Fibroblast of peridontal ligament (primary cell): Measurements from ENCODE around the gene AGTR1.

Source experiments
- DNase-seq: peaks from one replicate; pipeline ENCODE4 v3.0.0-alpha.2; 2010; ENCODE audit errors: extremely low read depth

Gene AGTR1

DNA sequence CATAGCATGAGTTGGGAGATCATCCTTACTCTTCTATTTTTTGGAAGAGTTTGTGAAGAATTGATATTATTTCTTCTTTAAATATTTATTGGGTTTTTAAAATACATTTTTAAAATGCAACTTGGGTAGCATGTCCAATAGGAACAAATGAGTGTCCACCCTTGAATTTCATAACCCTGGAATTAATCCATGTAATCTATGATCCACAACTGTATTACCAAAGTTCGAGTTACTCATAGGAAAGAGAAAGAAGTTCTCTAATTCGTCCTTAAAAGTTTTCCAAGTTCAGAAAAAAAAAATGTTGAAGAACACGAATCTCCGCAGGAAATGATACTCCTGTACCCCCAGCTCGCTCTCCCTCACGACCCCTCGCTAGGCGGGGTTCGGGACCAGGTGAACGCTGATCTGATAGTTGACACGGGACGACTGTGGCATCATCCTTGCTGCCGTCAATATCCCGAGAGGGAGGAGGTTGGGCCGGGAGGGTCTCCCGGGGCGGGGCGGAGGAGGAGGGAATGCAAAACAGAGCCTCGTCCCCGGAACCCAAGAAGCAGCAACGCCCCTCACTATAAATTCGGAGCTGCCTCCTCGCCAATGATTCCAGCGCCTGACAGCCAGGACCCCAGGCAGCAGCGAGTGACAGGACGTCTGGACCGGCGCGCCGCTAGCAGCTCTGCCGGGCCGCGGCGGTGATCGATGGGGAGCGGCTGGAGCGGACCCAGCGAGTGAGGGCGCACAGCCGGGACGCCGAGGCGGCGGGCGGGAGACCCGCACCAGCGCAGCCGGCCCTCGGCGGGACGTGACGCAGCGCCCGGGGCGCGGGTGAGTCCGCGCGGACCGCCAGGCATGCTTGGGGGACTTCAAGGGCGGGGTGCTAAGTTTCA is at the start of gene AGTR1:
TSS of gene AGTR1 (plus strand) at position 598 of the 884 bp plus-strand sequence. CDS start 43,133 bp downstream, outside the sequence.
- peak; percentile 72 for DNase-seq

DNA sequence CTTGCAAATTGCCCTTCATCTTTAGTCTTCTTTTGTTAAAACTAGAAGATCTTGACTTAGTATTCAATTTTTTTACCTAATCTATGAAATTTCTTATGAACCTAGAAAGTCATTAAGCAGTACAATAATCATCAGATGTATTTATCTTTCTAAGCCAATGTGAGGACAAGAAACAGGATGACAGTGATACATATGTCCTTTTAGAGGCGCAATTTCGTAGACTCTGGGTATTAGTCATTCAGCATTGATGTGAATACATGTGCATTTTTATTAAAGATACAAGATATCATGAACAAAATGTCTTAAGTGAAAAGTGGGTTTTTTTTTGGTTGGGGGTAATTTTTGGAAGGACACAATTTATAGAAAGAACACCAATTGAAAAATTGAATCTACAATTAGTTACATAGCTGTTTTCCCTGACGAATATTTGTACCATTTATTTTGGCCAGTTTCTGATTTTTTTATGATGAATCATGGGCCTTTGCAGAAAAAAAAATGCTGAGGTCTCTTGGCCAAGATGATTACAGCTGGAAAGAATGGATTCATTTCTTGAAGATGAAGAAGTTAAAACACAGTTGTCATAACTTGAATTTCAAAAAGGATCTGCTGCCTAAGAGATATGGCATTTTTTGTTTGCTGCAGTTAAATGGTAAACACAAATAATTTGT is 48.9 kb upstream of the AGTR1 start:
- peak; percentile 87 for DNase-seq

DNA sequence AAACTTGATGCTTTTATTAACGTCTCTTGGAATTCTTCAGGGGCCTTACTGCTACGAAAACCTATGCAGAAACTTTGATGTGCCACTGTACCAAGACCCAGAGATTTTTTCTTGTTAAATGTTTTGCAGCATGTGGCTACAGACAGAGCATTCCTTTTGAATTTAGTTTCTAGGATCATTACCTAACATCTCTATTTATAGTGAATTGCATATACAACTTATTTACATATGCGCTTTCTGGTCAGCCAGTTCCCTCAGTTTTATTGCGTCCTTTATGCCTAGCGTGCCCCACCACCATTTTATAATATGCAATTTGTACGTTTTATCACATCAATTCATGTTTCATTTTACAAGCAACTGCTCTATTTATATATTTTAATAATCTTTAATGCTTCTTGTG is 46.2 kb upstream of the AGTR1 start:
- DNase-seq = peak; percentile 16

DNA sequence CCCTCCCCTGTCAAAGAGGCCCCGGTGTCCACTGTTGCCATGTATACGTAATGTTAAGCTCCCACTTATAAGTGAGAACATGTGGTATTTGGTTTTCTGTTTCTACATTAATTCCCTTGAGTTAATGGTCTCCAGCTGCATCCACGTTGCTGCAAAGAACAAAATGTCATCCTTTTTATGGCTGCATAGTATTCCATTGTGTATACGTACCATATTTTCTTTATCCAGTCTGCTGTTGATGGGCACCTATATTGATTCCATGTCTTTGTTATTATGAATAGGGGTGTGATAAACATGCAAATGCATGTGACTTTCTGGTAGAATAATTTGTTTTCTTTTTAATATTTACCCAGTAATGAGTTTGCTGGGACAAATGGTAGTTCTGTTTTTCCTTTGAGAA is 43.3 kb upstream of the AGTR1 start:
- DNase-seq = no peak

DNA sequence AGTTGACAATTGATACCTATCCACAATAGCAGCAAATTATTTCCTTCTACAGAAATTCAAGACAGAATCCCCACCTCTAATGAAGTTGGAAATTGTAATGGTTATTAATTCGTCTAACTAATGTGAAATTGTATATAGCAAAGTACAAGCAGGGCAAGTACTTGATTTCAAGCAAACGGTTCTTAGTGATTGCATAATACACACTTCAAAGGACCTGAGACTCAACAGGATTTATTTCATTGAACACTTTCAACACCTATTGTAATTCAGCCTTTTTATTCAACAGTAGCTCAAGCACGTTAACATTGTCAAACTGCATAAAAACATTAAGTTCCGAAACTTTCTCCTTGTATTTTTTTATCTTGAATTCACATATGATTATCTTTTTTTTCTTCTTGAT is 40.2 kb upstream of the AGTR1 start:
- DNase-seq = no peak

DNA sequence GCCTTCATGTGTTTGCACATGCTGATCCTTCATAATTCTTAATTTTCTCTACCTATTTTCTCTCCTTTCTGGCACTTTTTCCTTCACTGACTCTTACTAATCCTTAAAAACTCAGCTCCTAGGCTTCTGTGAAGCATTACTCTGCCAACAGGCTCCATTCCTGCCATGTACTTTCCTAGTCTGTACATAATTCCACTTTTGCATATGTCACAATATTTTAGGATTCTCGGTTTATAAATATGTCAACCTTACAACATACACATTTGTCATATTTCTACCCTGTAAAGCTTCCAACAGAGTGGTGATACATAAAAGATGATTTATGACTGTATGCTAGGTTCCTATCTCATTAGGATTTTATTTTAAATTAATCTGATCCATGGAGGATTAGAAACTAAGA is 38.2 kb upstream of the AGTR1 start:
- no peak for DNase-seq

DNA sequence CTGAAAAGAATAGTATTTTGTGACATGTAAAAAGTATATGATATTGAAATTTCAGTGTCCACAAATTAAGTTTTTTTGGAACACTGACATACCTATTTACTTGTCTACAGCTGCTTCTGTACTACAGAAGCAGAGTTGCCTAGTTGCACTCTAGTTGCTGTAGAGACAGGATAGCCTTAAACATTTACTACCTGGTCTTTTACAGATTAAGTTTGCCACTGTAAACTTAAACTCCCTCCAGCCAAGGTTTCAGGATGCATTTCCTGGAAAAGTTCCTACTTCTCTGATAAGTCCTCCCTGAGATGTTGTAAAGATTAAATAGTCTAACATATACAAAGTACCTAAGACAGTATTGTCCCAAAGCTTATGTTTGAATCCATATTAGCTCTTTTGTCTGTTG is 17.4 kb upstream of the AGTR1 start:
- DNase-seq = no peak

DNA sequence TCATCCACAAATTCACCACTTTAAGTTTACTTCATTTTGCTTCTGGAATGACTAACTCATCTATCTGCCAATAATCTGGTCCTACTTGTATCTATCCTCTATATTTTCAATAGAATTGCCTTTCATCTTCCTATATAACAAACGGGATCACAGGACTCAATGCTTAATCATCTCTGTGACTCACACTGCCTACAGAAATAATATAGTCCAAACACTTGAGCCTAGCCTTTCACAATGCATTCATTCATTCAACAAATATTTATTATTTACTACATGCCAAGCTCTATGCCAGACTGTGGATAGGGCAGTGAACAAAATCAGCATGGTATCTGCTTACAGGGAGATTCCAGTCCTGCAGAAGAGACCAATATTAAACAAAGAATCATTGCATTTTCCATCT is 16.6 kb upstream of the AGTR1 start:
- DNase-seq = peak; percentile 3

DNA sequence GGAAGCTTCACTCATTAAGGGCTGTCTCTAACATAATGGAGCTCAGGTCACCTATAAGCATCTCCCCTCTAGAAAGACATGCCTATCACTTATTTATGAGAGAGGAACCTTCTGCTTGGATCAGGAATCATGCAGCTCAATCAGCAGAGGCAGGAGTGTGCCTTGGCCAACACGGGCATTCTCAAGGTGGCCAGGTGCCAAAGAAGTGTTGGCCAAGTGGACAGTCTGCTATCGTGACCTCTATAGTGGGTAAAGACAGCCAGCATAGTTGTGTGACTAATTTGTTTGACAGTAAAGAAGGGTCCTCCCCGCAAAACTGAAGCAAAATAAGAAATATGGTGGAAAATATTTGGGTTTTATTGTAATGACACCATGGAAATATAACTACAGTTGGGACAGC is 14.7 kb upstream of the AGTR1 start:
- no peak for DNase-seq

DNA sequence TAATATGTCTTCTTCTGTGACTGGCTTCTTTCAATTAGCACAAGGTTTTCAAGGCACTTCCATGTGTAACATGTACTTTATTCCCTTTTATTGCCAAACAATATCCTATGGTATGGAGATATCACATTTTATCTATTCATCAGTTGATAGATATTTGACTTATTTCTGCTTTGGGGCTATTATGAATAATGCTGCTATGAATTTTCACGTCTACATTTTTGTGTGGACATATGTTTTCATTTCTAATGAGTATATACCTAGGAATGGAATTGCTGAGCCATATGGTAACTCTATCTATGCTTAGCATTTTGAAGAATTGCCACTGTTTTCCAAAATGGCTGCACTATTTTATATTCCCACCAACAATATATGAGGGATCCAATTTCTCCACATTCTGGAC is 3.6 kb upstream of the AGTR1 start:
- no peak for DNase-seq

DNA sequence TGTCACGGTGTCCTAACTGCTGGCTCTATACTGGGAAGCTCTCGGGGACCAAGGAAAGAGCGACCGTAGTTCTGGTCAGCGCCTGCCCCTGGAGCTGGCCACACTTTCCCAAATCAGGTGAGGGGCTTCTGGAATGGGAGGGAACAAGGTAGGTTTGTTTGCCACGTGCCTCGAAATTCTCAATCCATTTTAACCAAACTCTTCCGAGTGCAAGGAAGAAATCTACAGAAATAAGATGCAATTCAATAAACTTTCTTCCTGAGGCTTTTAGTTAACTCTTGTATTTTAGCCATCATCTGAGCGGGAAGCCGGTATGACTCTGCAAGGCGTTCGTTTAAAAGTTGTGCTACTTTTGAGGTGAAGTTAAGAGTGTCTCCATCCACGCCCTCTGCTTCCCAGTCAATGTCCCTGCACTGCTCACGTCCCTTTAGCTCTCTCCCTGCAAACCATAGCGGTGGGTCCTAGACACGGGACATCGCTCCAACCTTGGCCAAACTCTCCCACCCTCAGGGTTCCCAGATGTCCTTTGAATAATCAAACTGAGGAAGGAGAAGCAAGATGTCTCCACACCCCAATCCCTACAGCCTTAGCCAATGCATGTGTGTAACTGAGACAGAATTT is 597 bp downstream of the AGTR1 start:
- DNase-seq = peak; percentile 11

DNA sequence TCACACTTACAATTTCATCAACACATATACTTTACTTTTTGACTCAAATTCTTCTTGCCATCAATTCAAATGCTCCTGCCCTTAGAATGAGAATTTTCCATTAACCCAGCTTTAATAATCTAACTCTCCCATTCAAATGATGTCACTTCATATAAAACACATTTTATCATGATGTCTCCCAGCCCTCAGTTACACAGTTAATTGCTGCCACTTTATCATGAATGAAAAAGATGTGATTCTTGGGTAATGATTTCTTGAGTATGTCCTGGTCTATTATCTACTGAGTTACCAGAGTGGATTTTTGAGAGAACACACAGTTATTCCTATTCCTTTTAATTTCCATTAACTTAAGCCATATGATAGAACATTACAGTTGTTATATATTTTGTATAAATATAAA is 7.6 kb downstream of the AGTR1 start:
- DNase-seq = no peak

DNA sequence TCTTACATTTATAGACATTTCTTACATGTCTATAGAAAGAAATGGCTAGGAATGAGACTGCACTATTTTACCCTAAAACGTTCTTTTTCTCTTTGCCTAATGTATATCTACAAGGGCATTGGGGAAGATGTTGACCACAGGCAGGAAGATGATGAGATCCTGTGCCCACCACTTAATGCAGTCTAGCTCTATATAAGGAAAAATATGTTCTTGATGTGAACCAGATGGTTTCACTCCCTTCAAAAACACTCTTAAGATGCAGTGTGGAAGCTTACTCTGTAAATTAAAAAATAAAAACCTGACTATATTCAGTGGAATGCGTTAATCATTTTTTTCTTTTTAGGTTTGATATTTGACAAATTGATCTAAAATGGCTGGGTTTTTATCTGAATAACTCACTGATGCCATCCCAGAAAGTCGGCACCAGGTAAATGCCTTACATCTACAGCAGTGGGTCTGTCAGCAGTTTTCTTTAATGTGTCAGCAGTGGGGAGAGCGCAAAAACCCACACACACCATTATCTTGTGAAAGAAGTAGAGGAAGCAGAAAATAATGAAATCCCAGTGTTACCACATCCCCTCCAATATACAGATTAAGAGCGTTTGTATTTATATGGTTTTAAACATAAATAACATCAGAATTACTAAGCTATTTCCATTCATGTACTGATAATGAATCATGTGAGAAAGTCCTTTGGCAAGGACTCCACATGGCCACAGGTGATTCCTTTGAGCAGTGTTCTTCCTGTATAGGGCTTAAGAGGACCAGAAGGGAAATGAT is 10.1 kb downstream of the AGTR1 start:
- peak; percentile 55 for DNase-seq

DNA sequence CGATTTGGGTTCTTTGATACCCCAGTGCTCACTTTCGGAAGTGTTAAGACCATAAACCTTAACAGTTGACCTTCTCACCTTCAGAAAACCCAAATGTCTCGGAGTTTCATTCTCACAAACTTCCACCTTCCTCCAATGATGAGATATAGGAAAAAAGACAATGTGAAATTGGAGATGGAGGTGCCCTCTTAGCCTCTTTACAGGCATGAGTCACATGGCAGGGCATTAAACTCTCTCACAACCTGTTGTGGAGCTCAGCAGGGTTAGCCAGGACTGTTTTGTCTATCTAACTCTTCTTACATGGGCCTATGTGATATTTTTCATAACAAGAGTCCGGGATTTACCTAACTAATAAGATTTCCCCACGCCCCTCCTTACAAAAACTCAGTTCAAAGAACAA is 10.7 kb downstream of the AGTR1 start:
- no peak for DNase-seq

DNA sequence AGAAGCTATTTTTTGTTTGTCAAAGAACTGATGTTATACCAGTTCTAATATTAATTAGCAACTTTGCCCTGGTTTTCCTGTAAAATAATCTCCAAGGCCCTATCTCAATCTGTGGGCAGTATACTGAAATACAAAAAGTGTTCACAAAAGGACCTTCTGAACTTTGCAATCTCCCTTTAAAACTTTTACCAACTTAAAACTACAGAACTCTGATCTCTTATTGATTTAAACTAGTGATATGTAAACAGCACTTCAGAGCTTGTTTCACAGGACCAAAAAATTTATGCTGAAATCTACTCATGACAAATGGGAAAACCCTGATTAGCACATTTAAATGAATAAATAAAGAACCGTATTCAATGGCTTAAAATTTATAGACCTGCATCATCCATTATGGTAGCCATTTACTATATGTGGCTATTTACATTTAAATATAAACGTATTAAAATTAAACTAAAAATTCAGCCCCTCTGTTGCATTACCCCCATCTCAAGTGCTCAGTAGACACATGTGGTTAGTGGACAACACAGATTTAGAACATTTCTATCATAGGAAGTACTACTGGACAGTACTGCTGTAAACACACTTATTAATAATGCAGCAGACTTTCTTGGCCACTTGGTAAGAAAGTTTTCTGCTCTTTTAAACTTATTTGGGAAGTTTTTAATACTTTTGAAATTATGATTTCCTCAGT is 12.0 kb downstream of the AGTR1 start:
- DNase-seq = no peak

DNA sequence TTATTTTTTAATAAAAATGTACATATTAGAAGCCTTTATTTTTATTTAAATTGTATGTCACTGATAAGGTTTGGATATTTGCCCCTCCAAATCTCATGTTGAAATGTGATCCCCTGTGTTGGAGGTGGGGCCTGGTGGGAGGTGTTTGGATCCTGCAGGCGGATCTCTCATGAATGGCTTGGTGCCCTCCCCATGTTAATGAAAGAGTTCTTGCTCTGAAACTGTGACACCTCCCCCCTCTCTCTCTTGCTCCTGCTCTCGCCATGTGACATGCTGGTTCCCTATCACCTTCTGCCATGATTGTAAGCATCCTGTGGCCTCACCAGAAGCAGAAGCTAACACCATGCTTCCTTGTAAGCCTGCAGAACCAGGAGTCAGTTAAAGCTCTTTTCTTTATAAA is 13.0 kb downstream of the AGTR1 start:
- DNase-seq = no peak

DNA sequence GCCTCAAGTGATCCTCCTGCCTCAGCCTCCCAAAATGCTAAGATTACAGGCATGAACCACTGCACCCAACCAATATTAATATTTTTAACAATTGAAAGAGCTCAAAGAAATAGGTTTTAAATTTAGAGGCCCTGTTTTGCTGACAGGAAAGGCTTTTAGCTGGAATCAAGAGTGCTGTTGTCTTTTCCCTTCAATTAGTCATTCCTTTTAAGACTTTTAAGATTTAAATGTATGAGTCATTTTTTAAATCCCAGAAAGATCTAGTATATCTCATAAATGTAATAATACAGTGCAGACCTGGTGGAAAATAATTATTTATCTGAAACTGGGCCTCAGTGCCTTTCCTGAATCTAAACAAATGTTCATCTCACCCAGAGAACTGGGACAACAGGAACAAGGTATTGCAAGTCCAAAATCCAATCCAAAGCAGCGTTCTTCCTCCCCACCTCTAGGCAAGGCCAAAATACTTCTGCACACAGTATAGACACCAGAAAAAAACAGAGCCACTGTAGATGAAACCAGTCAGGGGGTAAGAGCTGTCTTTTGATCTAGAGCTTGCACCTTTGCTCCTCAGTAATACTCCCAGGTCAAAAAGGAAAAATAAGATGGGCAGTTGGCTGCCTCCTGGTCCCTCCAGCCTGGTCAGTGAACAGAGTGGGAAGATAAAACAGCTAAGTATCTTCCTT is 14.4 kb downstream of the AGTR1 start:
- DNase-seq = peak; percentile 16

DNA sequence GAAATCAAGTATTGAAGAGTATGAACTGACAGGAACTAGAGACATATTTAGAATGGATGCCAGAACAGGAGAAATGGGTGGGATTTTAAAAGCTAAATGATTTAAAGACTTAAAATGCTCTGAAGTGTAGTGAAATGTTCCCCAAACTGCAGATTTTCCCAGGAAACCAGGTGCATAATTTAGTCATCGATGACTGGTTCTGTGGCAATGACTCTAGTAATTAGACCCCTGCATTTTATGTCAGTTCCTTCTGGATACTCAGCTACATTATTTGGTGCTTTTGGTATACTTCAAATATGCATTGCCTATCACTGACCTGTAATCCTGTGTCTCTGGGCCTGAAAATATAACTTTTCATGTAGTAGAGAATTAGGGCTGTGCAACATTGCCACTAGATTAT is 16.8 kb downstream of the AGTR1 start:
- no peak for DNase-seq

DNA sequence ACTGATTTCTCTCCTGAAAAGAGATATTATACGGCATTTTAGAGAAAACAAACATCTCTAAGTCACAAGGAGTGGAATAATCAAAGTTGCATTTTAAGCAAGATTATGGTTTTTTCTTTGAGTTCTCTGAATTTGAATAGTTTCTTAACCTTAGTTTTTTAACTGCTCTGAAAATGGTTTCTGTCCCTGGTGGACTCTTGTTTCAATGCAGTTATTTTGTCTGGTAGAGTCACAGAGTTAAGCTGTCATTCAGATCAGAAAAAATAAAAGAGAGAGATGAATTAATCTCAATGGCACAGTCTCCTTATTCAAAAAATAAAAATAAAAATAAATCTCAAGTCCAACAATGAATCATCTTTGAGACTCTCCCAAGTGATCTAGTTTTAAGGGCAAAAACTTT is 19.0 kb downstream of the AGTR1 start:
- DNase-seq = peak; percentile 8

DNA sequence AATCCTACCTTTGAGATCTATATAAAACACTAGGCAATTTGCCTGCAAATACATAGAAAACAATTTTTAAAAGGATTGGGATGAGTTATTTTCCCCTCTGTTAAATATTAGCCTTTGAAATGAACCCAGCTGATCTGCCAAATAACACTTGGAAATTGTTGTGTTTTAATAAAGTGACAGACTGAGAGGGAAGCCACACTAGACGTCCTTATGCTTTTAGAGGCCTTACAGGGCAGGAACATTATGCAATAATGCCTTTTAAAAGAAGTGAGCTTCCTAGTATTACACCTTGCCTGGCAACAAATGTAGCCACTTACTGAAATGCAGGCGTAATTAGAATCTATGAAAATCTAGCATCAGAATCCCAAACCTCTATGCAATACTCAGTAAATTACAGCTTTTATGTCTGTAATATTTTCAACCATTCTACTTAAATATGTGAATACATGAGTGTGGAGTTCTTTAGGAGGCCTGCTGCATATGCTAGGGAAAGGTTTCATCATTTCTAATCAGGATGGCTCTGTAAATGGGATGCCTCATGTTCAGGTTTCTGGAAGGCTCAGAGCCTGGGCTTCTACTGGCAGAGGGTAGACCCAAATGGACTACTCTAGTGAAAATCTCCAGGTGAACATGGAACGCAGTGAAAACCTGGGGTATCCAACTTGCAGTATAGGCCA is 20.3 kb downstream of the AGTR1 start:
- no peak for DNase-seq
